K562 (cell line): ENCODE measurements around the gene PCDH1. TPM values are rescaled to one million over a fixed set of nuclear protein-coding genes. Genes with fewer than 3 reads are reported as not detected.

Experiments used
- CCNT2 ChIP-seq: IDR thresholded peaks from 2 replicates; pipeline ENCODE4 v1.6.1; 2011; ENCODE audit warnings: borderline replicate concordance, low read depth, mild to moderate bottlenecking, moderate library complexity, mixed read lengths, low read length; ENCODE audit not compliant: insufficient read length; ENCODE audit errors: extremely low read depth
- CREB3L1 ChIP-seq: fragments of 450-650 bp; IDR thresholded peaks from 2 replicates; pipeline ENCODE4 v1.6.1; 2014; ENCODE audit warnings: low read depth, mild to moderate bottlenecking, moderate library complexity, borderline replicate concordance
- HMGXB4 ChIP-seq: sonication (generic); formaldehyde crosslinking; IDR thresholded peaks from 2 replicates; pipeline ENCODE4 v1.8.1; 2023; ENCODE audit warnings: mild to moderate bottlenecking, missing genetic modification reagents
- NFYB ChIP-seq: IDR thresholded peaks from 2 replicates; pipeline ENCODE4 v1.6.1; 2011; ENCODE audit warnings: mild to moderate bottlenecking, moderate library complexity; ENCODE audit not compliant: insufficient read length; ENCODE audit errors: extremely low read depth
- POLR2H ChIP-seq: IDR thresholded peaks from 2 replicates; pipeline ENCODE4 v1.6.1; 2016; ENCODE audit warnings: missing genetic modification characterization, low read depth, mild to moderate bottlenecking, control low read depth, missing compliant biosample characterization, moderate library complexity
- PTTG1 ChIP-seq: fragments of 450-650 bp; IDR thresholded peaks from 2 replicates; pipeline ENCODE4 v1.6.1; 2016; ENCODE audit warnings: low read depth, mild to moderate bottlenecking, missing genetic modification characterization, missing compliant biosample characterization
- RBM22 ChIP-seq: fragments of 200-400 bp; formaldehyde crosslinking; IDR thresholded peaks from 2 replicates; pipeline ENCODE4 v1.6.1; 2018; ENCODE audit warnings: low read length, low read depth; ENCODE audit not compliant: poor library complexity, severe bottlenecking
- RNF2 ChIP-seq: sonication (generic); IDR thresholded peaks from 2 replicates; pipeline ENCODE4 v1.6.1; 2016
- RREB1 ChIP-seq: fragments of 250-450 bp; sonication (Bioruptor Pico); IDR thresholded peaks from 2 replicates; pipeline ENCODE4 v1.4.0; 2020
- SNRNP70 ChIP-seq: fragments of 200-400 bp; formaldehyde crosslinking; optimal IDR thresholded peaks from 2 replicates; pipeline ENCODE3; 2017; ENCODE audit warnings: low read depth, low read length
- ZHX1 ChIP-seq: fragments of 150-350 bp; conservative IDR thresholded peaks from 2 replicates; pipeline ENCODE4 v1.6.1; 2014; ENCODE audit warnings: low read length
- ZNF124 ChIP-seq: sonication (generic); formaldehyde crosslinking; IDR thresholded peaks from 2 replicates; pipeline ENCODE4 v1.8.1; 2022; ENCODE audit warnings: missing genetic modification reagents
- polyA plus RNA-seq, 8 experiments: library from polyadenylated mRNA; depleted of rRNA in 4 of 8; stranded (reverse) in 5 of 8; unstranded in 3 of 8; fragments of >200 nt; fragmentation: Nextera tagmentation in 2 of 8; fragmentation: Illumina TruSeq in 1 of 8; extraction: Ambion mirVana in 2 of 8; extraction: Trizol in 1 of 8; gene quantifications; 2 replicates each; pipeline versions ENCODE4 v1.2.1 to v1.2.3, GENCODE V29; 2011 to 2014; ENCODE audit warnings: inconsistent platforms in 1 of 8, missing spikeins in 1 of 8
- total RNA-seq, 7 experiments: library from RNA; depleted of rRNA in 6 of 7; stranded (reverse); fragments of >200 nt in 6 of 7; fragmentation: Illumina TruSeq in 2 of 7; extraction: Trizol in 2 of 7; gene quantifications; 2 replicates each; pipeline versions ENCODE4 v1.2.1 to v1.2.3, GENCODE V29; 2011 to 2021; ENCODE audit warnings: low replicate concordance in 1 of 7

Gene PCDH1
- total and polyA plus RNA-seq, 9 of the 15 experiments (the other 6 are each of a cell fraction or from before 2014, with no cell fraction given): 0.11 to 3.6 (median 1.9) TPM; not detected in 1

- TF ChIP-seq CREB3L1 (no peak), NFYB (no peak), RBM22 (peak; percentile 57), ZNF124 (CRISPR knock-in tag) (no peak), RNF2 (peak; percentile 81; the same call in 1 of the 2 replicates), CCNT2 (peak; percentile 84), ZHX1 (no peak), PTTG1 (tag) (no peak), RREB1 (CRISPR knock-in tag) (no peak), HMGXB4 (no peak), SNRNP70 (no peak), POLR2H (tag) (no peak)
These were observed 2.2 kb downstream of the PCDH1 start (continued) for GRCh38 chr5:141875795-141876627.
